CD4-positive, alpha-beta T cell treated with Interleukin-4 for 1 hour (primary cell): ENCODE data around the gene GIMAP1.

Experiments
- DNase-seq, 2 donors: peaks; one replicate each; pipeline ENCODE4 v3.0.0-alpha.2; 2020 to 2022

GIMAP1 gene

DNA sequence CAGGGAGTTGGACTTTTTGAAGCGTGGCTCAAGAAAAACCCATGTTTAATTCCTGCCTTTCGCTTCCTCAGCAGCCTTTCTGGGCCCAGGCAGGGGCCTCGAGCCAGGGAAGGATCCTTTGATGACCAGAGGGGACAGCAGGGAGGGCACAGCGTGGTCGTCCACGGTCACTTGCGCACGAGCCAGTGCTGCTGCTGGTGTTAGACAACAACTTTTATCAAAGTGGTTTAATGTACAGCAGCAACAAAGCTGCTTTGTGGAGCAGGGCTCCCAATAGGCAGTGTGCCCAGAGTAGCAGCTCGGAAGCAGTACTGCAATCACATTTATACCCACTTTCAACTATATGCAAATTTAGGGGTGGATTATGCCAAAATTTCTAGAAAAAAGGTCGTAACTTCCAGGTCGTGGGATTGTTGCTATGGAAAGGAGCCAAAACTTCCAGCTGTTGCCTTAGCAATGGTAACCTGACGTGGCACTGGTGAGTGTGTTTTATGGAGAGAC lies 6.1 kb downstream of the GIMAP1 start:
- no peak for DNase-seq

- DNase-seq, result no peak
These were observed 7.1 kb downstream of the GIMAP1 start for GRCh38 chr7:150723467-150723866.

DNA sequence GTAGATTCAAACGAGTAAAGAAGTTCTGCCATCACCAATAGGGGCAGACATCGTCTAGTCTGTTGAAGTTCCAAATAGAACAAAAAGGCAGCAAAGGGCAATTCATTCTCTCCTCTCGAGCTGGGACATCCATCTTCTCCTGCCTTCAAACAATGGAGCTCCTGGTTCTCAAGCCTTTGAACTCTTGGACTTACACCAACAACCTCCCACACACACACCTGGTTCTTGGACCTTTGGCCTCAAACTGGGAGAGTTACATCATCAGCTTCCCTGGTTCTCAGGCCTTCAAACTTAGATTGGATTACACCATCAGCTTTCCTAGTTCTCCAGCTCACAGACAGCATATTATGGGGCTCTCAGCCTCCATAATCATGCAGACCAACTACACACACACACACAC lies 11.0 kb downstream of the GIMAP1 start:
- DNase-seq, result no peak

GRCh38 chr7:150728011-150728410 lies 11.6 kb downstream of the GIMAP1 start:
- no peak for DNase-seq

- no peak for DNase-seq
These were observed 12.2 kb downstream of the GIMAP1 start for GRCh38 chr7:150728609-150729008.

DNA sequence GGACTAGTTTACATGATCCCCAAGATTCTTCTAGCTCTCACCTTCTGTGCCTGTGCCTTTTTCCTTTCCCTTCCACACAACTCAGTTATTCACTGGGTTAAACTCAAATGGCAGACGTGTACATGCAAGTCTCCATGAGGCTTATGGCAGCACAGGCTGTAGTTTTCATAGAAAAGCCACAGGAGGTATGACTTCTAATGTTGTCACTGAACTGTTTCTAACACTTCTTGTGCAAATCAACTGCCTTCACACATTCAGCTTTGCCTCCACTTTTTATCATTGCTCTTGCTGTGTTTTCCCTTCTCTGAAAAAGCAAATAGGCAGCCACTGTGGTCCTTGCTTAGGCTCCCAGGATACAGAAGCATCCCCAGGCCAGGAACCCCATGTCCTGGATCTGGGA lies 15.5 kb downstream of the GIMAP1 start:
- peak in 1 of 2 donors; percentile 44 for DNase-seq

GRCh38 chr7:150732786-150733481 lies 16.5 kb downstream of the GIMAP1 start:
- no peak for DNase-seq

DNA sequence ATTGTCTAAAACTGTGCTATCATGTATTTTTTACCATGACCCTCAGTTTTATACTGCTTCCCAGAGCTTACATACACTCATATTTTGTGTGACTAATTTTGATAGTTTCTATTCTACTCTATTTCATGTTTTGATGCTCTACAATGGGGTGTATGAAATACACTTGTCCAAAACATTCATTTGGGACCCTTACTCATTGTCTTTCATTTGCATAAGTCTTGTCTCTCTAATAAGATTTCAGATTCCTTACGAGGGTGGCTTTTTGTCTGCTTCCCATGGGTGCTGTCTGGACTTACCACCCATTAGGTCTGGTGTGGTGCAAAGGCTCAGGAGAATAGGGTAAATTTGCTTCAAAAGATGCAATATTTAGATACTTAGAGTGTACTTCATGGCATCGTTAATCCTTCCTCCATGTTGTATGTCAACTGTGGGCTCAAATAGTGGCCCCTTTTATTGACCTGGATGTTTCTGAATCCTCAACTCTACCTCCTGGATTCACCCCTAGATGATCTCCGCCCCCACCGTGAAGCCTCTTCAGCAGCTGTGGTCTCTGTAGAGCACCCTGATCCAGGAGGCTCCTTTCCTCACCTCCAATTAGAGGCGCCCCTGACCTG lies 17.2 kb downstream of the GIMAP1 start:
- DNase-seq, result no peak

GRCh38 chr7:150734254-150734653 lies 17.8 kb downstream of the GIMAP1 start:
- DNase-seq, result no peak

DNA sequence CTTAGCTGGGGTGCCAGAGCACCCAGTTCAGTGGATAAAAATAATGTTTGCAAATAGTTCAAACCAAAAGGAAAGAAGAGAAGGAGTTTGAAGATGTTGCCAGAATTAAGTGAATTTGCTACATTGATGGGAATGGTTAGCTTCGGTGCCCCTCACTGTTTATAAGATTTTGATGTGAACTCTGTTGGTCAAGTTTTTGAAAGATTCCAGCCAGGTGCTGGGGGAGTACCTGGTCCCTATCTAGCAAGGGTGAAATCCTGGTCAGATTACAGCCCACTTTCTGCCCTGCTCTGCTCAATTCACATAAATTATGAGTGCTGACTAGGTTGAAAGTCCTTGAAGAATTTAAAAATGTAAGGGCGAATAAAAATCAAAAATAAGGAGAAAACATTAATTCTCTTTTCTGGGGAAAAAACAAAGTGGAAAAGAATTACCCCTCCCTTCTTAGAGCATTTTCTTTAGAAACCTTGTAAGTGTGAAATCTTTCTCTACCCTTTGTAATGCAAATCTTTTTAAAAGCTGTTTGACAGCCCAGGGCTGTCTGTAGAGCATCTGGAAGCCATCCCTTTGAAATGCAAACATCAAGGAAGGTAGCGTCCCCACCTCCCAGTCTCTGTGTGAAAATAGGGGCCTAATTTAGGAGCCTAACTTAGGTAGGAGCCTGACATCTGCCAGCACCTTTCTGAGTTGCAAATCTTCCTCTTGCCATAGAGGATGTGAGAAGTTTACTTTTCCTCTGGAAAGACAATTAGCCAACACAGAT lies 19.4 kb downstream of the GIMAP1 start:
- no peak for DNase-seq

GRCh38 chr7:150736864-150737263 lies 20.5 kb downstream of the GIMAP1 start:
- DNase-seq, result no peak

DNA sequence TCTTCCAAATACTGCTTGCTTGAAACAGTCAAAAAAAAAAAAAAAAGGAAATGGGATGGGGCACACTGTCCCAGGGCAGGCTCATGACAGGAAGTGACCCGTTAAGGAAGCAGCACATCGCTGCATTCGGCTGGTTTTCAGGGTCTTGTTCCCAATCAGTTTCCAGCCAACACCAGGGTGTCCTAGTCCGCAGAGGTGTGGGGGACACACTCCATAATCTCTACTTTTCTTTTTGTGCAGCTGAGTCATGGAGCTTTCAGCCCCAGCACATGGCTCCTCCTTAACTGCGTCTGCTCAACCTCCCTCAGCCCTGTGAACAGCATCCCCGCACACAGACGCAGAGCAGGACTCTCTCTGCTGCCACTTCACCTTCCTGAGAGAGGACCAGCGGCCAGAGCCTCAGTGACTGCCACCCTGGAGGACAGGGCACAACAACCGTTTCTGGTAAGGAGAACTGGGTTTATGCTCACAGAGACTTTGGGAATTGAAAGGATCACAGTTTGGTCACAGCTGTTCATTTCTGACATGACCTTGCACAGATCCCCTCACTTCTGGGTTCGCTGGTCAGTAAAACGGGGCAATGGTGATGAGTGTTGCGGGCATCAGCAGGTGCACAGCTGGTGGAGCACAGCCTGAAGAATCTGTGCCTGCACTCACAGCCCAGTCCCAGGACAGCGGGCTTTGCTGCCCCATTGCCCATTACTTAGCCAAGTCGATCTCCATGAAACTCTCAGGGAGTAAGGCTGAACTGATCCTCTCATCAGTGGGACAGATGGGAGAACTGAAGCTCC lies 21.0 kb downstream of the GIMAP1 start, which contains the start of gene GIMAP5:
GIMAP5 (plus strand) TSS at position 154 of the 791 bp plus-strand sequence. CDS start 3,467 bp downstream, outside the sequence.
- DNase-seq, result peak; percentile 43 to 53

DNA sequence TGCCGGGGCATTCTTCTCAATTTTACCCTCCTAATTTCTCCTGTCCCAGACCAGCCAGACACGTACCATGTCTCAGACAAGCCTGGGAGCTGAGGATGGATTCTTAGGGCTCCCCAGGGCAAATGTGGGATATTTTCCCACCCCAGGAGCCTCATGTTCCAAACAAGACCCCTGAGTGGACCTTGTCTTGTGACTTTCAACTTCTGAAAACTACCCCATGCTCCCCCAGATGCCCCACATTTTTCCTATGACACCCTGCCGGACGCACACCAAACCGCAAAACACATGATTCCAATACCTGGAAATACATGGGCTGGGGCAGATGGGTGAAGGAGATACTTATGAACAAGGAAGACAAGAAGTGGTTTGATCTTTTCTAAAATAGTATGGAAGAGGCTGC lies 21.7 kb downstream of the GIMAP1 start:
- DNase-seq, result peak; percentile 43 to 75

GRCh38 chr7:150738591-150739001 lies 22.2 kb downstream of the GIMAP1 start:
- DNase-seq, result no peak

DNA sequence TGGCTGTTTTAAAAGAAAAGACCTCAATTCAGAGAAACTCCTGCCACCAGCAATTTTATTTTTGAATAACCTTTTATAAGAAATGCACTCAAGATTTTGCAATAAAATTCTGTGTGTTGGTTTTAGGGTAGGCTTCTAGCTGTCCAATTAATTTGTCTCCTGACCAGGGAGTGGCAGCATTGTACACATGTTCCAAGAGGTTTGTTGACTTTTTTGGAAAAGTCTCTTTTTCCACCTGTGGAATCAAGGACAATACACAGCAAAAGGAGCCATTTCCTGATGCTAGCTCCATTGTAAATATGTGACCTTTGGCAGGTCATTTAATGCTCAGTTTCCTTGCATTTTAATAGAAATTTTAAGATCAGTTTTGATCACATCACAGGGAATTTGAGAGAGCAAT lies 22.6 kb downstream of the GIMAP1 start:
- DNase-seq, result no peak

DNA sequence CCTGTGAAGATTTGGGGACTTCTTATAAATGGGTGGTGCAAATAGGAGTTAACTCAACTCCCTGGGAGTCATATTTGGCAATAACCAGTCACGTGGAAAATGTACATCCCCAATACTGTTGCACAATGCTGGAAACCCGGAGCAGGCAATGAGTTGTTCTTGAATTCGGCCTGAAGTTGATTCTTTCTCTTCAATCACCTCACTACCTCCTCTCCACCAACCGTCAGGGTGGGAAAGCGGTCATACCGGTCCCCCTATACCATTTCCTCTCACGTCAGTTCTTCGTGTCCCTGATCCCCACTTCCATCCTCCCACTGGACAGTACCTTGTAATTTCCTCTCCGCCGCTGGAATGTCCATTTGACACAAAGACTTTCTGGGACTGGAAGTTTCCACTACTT lies 23.6 kb downstream of the GIMAP1 start:
- DNase-seq, result no peak

- no peak for DNase-seq
These were observed 26.0 kb downstream of the GIMAP1 start for GRCh38 chr7:150742286-150742968.

DNA sequence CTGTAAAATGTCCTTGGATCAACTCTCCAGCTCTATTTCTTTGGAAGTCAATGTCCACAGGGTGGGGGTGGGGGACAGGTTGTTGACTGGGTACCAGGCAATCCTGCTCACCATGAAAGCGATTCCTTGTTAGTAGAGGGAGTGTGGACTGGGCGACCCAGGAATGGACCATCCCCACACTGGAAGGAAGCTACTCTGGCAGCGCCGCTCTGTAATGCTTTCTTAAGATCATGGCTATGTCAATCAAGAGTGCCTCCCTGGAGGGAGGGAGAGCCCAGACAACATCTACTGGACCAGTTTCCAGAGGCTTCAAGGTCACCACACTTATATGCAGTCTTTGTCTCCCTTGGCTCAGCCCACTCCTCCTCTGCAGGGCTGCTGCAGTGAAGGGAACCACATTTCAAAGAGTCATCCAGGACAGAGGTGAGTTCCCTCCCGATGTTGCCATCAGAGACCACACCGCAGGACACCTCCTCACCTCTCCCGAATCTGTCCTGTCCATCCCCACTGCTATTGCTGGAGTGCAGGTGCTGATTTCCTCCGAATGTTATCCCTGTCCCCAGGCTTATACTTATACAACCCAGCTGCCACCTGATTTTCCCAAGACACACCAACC lies 27.7 kb downstream of the GIMAP1 start:
- no peak for DNase-seq

GRCh38 chr7:150745086-150745485 lies 28.7 kb downstream of the GIMAP1 start:
- no peak for DNase-seq

DNA sequence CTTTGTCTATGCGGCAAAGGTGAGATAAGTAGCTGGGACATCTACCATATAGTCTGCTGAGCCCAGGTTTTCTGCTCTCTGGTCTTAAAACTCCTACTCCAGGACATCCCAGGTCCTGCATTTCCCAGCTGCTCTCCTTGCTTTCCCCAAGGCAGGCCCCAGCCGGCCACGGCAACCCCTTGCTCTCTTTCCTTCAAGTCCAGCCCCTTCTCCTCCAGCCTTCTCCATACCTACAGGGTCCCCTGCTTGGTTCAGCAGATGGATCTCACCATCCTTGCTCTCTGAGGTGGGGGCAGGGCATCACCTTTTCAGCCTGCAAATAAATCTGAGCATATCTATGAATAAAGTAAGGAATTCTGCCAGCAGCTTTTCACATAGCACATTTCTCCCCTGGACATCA lies 29.5 kb downstream of the GIMAP1 start:
- DNase-seq, result no peak

- no peak for DNase-seq
These were observed 30.5 kb downstream of the GIMAP1 start for GRCh38 chr7:150746921-150747320.

DNA sequence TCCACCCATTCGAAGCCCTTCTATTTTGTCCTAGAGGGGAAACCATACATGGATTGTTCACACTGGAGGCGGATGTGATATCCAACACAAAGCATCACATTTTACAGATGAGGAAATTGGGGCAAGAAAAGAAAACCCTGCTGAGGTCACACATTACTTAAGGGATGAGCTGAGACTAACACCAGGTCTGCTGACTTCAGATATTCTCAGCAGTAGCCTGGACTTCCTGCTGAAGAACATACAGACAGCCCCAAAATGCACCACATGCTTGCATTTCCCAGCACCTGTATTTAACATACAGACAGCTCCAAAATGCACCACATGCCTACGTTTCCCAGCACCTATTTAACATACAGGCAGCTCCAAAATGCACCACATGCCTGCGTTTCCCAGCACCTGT lies 32.0 kb downstream of the GIMAP1 start:
- no peak for DNase-seq
